Activated CD4-positive, alpha-beta T cell treated with anti-CD3 and anti-CD28 coated beads, Interleukin-2, amount 10 ng/mL, durations not matched to agents 7 days and 5 days (primary cell): ENCODE results near the gene CNIH3. TPM values are rescaled to one million over a fixed set of nuclear protein-coding genes. Genes with fewer than 3 reads are reported as not detected.

Experiments
- CTCF ChIA-PET: fragments of 350-600 bp; sonication (Branson Sonifier 250); formaldehyde crosslinking; loops from one replicate; lab custom pipeline; 2021; ENCODE audit warnings: antibody characterized with exemption; lab: Charles Lee
- POLR2A ChIA-PET: fragments of 350-600 bp; sonication (Branson Sonifier 250); formaldehyde crosslinking; loops from one replicate; lab custom pipeline; 2021; ENCODE audit warnings: antibody characterized with exemption; lab: Charles Lee
- DNase-seq: peaks from one replicate; pipeline ENCODE4 v3.0.0-alpha.2; 2020
- H3K27ac Mint-ChIP-seq: one replicate; pipeline ENCODE4 v1.8.0; 2021; ENCODE audit warnings: mild to moderate bottlenecking, moderate library complexity, mixed read lengths
- H3K27me3 Mint-ChIP-seq: one replicate; pipeline ENCODE4 v1.8.0; 2021; ENCODE audit warnings: mixed read lengths
- H3K36me3 Mint-ChIP-seq: one replicate; pipeline ENCODE4 v1.8.0; 2021; ENCODE audit warnings: low read depth, mixed read lengths
- H3K4me1 Mint-ChIP-seq: one replicate; pipeline ENCODE4 v1.8.0; 2021; ENCODE audit warnings: mixed read lengths
- H3K4me3 Mint-ChIP-seq: one replicate; pipeline ENCODE4 v1.8.0; 2021; ENCODE audit warnings: mild to moderate bottlenecking, moderate library complexity, mixed read lengths
- H3K9me3 Mint-ChIP-seq: one replicate; pipeline ENCODE4 v1.8.0; 2021; ENCODE audit warnings: mixed read lengths
- total RNA-seq, 2 experiments: library from RNA; stranded (reverse); gene quantifications; one replicate each; pipeline ENCODE4 v1.2.3, GENCODE V29; 2021

Gene CNIH3
- total RNA-seq, 2 experiments from 2014 or later: 1.7 to 2.1 TPM

- ChIA-PET CTCF (no interaction called here), POLR2A (no interaction called here)
- no peak for DNase-seq
Observed at GRCh38 chr1:224785040-224785328, 168.9 kb downstream of the CNIH3 start.

GRCh38 chr1:224785622-224786021 is 169.5 kb downstream of the CNIH3 start:
- POLR2A ChIA-PET: no interaction called here
- no peaks in the 10 kb centered on the region for H3K27me3 Mint-ChIP-seq
- peaks cover 23% of the 10 kb centered on the region for H3K4me1 Mint-ChIP-seq
- no peaks in the 10 kb centered on the region for H3K36me3 Mint-ChIP-seq
- no peak overlapping the region for H3K4me3 Mint-ChIP-seq
- CTCF ChIA-PET: no interaction called here
- H3K27ac Mint-ChIP-seq: no peak overlapping the region
- peaks cover 7% of the 10 kb centered on the region for H3K9me3 Mint-ChIP-seq
- DNase-seq: no peak

More at GRCh38 chr1:224785040-224785328, 168.9 kb downstream of the CNIH3 start:
- Mint-ChIP-seq H3K36me3 (no peaks in the 10 kb centered on the region), H3K4me1 (peaks cover 23% of the 10 kb centered on the region), H3K27me3 (no peaks in the 10 kb centered on the region), H3K27ac (no peak overlapping the region), H3K9me3 (peaks cover 7% of the 10 kb centered on the region), H3K4me3 (no peak overlapping the region)

- Mint-ChIP-seq H3K4me3 (no peak overlapping the region), H3K27me3 (no peaks in the 10 kb centered on the region), H3K4me1 (peaks cover 23% of the 10 kb centered on the region), H3K9me3 (peaks cover 7% of the 10 kb centered on the region), H3K36me3 (no peaks in the 10 kb centered on the region), H3K27ac (no peak overlapping the region)
- CTCF ChIA-PET: interaction anchor here (0.5 to 1.1 kb wide), 2 partner anchors 10 to 75 kb away, joined by 3 to 4 read pairs; no protein-coding TSS in a partner anchor
- POLR2A ChIA-PET: no interaction called here
- DNase-seq: no peak
Observed at GRCh38 chr1:224786533-224787250, 170.6 kb downstream of the CNIH3 start.

GRCh38 chr1:224789311-224789710 is 173.2 kb downstream of the CNIH3 start:
- peaks cover 6% of the 10 kb centered on the region for H3K4me1 Mint-ChIP-seq
- ChIA-PET CTCF (no interaction called here), POLR2A (no interaction called here)
- H3K27ac Mint-ChIP-seq: no peak overlapping the region
- H3K4me3 Mint-ChIP-seq: no peak overlapping the region
- DNase-seq: no peak
- no peaks in the 10 kb centered on the region for H3K27me3 Mint-ChIP-seq
- peaks cover 7% of the 10 kb centered on the region for H3K9me3 Mint-ChIP-seq
- H3K36me3 Mint-ChIP-seq: no peaks in the 10 kb centered on the region

Other genes with a start within 250 kb of the CNIH3 start
- 10 to 100 TPM; 67.7 to 74.2 TPM for gene WDR26, start 181.5 kb upstream of the CNIH3 start, total RNA-seq